ENCODE data around the gene GAB3.

GAB3 gene

GRCh38 chrX:154721155-154721554 is 29.7 kb downstream of the GAB3 start:
- no peak for DNase-seq (ENCODE audit: insufficient read length, low spot score)
- FAIRE-seq = no peak
- no peak for TF ChIP-seq CTCF (IDR thresholded peaks at IDR 0.05; ENCODE audit: insufficient read depth, missing control alignments)

DNA sequence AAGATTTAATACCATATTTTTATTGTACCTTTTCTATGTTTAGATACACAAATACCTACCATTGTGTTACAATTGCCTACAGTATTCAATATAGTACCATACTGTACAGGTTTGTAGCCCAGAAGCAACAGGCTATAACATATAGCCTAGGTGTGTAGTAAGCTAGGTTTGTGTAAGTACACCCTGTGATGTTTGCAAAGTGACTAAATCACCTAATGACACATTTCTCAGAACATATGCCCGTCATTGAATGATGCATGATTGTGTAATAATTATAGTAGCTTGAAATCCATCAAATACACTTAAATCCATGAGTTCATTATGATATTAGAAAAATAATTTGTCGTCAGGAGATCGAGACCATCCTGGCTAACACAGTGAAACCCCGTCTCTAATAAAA is 30.8 kb downstream of the GAB3 start:
- no peak for TF ChIP-seq CTCF (IDR thresholded peaks at IDR 0.05; ENCODE audit: insufficient read depth, missing control alignments)
- FAIRE-seq = no peak
- no peak for DNase-seq (ENCODE audit: insufficient read length, low spot score)

DNA sequence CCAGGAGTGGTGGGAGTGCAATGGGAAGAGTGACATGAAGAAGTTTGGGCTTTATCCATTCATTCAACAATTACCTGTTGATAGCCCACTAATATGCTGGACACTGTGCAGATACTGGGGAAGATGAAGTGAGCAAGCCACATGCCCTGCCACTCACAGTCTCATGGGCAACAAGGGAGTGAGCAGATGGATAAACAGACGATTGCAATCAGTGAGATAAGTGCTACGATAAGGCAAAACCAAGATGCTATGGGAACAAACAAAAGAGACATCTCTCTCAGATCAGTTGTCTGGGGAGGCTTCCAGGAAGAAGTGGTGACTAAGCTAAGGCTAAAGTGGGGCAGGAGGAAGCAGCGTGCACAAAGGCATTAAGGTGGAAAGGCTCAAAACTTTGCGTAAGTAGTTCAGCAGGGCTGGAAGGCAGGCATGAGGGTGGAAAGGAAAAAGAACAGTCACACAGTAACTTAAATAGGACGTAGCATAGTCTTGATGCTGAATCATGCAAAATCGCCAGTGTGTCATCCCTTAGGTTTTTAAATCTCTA is 31.7 kb downstream of the GAB3 start:
- DNase-seq (ENCODE audit: insufficient read length, low spot score) (no peak), FAIRE-seq (no peak)
- TF ChIP-seq CTCF (IDR thresholded peaks at IDR 0.05; ENCODE audit: insufficient read depth, missing control alignments) = no peak

DNA sequence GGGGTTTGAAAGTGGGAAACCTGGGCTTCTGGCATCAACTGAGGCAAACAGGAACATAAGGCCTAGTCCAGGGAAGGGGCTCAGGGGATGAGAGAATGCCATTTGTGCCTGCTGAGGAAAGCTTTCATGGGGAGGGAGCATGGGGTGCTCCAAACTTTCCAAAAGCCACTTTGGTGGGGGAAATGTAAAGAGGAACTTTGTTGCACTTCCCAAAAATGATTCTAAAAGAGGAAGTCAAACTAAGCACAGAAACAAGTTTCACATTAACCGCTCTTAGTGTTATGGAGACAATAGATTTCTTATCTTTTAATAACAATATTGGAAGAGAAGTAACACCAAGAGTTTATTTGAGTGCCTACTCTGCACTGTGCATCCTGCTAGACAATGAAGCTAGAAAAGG is 32.3 kb downstream of the GAB3 start:
- TF ChIP-seq CTCF (IDR thresholded peaks at IDR 0.05; ENCODE audit: insufficient read depth, missing control alignments) = no peak
- FAIRE-seq (no peak), DNase-seq (ENCODE audit: insufficient read length, low spot score) (no peak)

- no peak for FAIRE-seq
- DNase-seq (ENCODE audit: insufficient read length, low spot score) = no peak
- TF ChIP-seq CTCF (IDR thresholded peaks at IDR 0.05; ENCODE audit: insufficient read depth, missing control alignments) = no peak
Measured at GRCh38 chrX:154717824-154718223, 33.1 kb downstream of the GAB3 start.

DNA sequence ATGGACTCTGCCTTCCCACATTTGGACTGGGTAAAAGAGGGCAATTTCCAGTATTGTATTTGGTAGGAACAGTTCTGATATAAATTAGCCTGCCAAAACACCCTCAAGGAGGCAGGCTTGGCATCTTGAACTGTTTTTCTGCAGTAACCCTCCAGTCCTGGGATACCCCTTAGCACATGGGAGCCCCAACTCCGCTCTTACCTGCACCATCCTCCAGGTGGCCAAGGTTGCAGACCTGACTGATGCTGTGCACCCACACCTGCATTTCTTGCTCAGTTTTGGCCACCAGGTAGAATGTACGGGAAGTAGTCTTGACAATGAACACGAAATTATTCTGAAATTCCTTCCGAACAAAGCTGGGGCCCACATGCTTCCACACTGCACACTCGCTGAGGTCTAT is 35.1 kb downstream of the GAB3 start:
- FAIRE-seq = no peak

More for the DNA sequence above, 35.1 kb downstream of the GAB3 start:
- no peak for DNase-seq (ENCODE audit: insufficient read length, low spot score)
- no peak for TF ChIP-seq CTCF (IDR thresholded peaks at IDR 0.05; ENCODE audit: insufficient read depth, missing control alignments)

All from D721Med (cell line).